Left colon (tissue), 2 donors: ENCODE data around the gene GRIFIN. TPM values are rescaled to one million over a fixed set of nuclear protein-coding genes. Genes with fewer than 3 reads are reported as not detected.
A peak's percentile ranks its signal among the peaks of the same experiment; 100 is the strongest.

ENCODE experiments used
- ATAC-seq: fragments of 200-7000 bp; cut with Tn5 transposase; one replicate; pipeline ENCODE4 v1.9.1; 2020; ENCODE audit warnings: mild to moderate bottlenecking, moderate library complexity
- DNase-seq, 2 donors: peaks; one replicate each; pipeline ENCODE4 v3.0.0-alpha.2; 2020
- intact Hi-C, 2 donors: fragments of 100-400 bp; cut with DNase I in 1 of 2; cut with micrococcal nuclease in 1 of 2; formaldehyde crosslinking; loops; one replicate each; pipeline versions ENCODE4 v1.11.2 to v1.14.0; 2022; cut with DNase I, micrococcal nuclease
- total RNA-seq, 2 donors: library from RNA; stranded (reverse); fragmentation: NEBNext Ultra II Directional; extraction: Animal tissue kit (Norgen Biotek cat#: 25700); gene quantifications; one replicate each; pipeline ENCODE4 v1.2.1, GENCODE V29; 2021
- donor health status: DM: no; HTN: no; CAD: no.
- donor health status: DM: yes; HTN: yes; CAD: no.

The GRIFIN gene
- total RNA-seq, 2 donors from 2014 or later = not detected

GRCh38 chr7:2501947-2502646 lies 25.9 kb upstream of the GRIFIN start:
- DNase-seq (no peak), ATAC-seq (no peak)
- intact Hi-C loops = no loop called here

- no peak for DNase-seq
- ATAC-seq = no peak
- intact Hi-C loops = no loop called here
Measured at GRCh38 chr7:2500701-2501100, 24.5 kb upstream of the GRIFIN start.

GRCh38 chr7:2499719-2500430 lies 23.7 kb upstream of the GRIFIN start:
- intact Hi-C loops = no loop called here
- ATAC-seq (no peak), DNase-seq (no peak)

- intact Hi-C loops = no loop called here
- DNase-seq (no peak), ATAC-seq (no peak)
Measured at GRCh38 chr7:2499181-2499580, 23.0 kb upstream of the GRIFIN start.

- no peak for ATAC-seq
- intact Hi-C loops = no loop called here
Measured at GRCh38 chr7:2498708-2499107, 22.5 kb upstream of the GRIFIN start.

GRCh38 chr7:2497500-2498336 lies 21.5 kb upstream of the GRIFIN start:
- no peak for DNase-seq
- intact Hi-C loops = no loop called here
- ATAC-seq = no peak

More at GRCh38 chr7:2498708-2499107, 22.5 kb upstream of the GRIFIN start:
- DNase-seq = no peak

GRCh38 chr7:2497065-2497464 lies 20.9 kb upstream of the GRIFIN start:
- intact Hi-C loops = no loop called here
- no peak for ATAC-seq

GRCh38 chr7:2496375-2496774 lies 20.2 kb upstream of the GRIFIN start:
- DNase-seq (no peak), ATAC-seq (no peak)
- intact Hi-C loops = no loop called here

More at GRCh38 chr7:2497065-2497464, 20.9 kb upstream of the GRIFIN start:
- DNase-seq = no peak

- DNase-seq (no peak), ATAC-seq (peak; percentile 70)
- intact Hi-C loops = no loop called here
Measured at GRCh38 chr7:2495418-2496299, 19.5 kb upstream of the GRIFIN start.

GRCh38 chr7:2494191-2495130 lies 18.3 kb upstream of the GRIFIN start:
- peak; percentile 56 for ATAC-seq
- no peak for DNase-seq
- intact Hi-C loops = no loop called here

GRCh38 chr7:2493205-2494164 lies 17.3 kb upstream of the GRIFIN start:
- intact Hi-C loops = no loop called here
- DNase-seq (peak in 1 of 2 donors; percentile 55), ATAC-seq (peak; percentile 71)

GRCh38 chr7:2492038-2492437 lies 15.8 kb upstream of the GRIFIN start:
- DNase-seq = no peak
- intact Hi-C loops = no loop called here
- ATAC-seq = no peak

- no peak for ATAC-seq
- intact Hi-C loops = no loop called here
- DNase-seq = no peak
Measured at GRCh38 chr7:2490181-2490651, 14.0 kb upstream of the GRIFIN start.

- DNase-seq (no peak), ATAC-seq (no peak)
- intact Hi-C loops = no loop called here
Measured at GRCh38 chr7:2488681-2489080, 12.5 kb upstream of the GRIFIN start.

- peak in 1 of 2 donors; percentile 5 for DNase-seq
- intact Hi-C loops = no loop called here
- no peak for ATAC-seq
Measured at GRCh38 chr7:2488272-2488645, 12.1 kb upstream of the GRIFIN start.

GRCh38 chr7:2487586-2488271 lies 11.5 kb upstream of the GRIFIN start:
- intact Hi-C loops = no loop called here
- no peak for ATAC-seq
- peak in 1 of 2 donors; percentile 6 for DNase-seq
